Activated CD4-positive, alpha-beta T cell treated with anti-CD3 and anti-CD28 coated beads for 48 hours (primary cell): ENCODE results near the gene EFL1.

ENCODE experiments used
- DNase-seq: peaks from one replicate; pipeline ENCODE4 v3.0.0-alpha.2; 2020

The EFL1 gene

GRCh38 chr15:82146576-82146975 lies 116.0 kb downstream of the EFL1 start:
- no peak for DNase-seq

GRCh38 chr15:82143390-82144385 lies 118.8 kb downstream of the EFL1 start:
- no peak for DNase-seq

GRCh38 chr15:82140886-82141285 lies 121.6 kb downstream of the EFL1 start:
- DNase-seq: no peak

- no peak for DNase-seq
These were observed 122.7 kb downstream of the EFL1 start for GRCh38 chr15:82139823-82140268.

- no peak for DNase-seq
These were observed 124.2 kb downstream of the EFL1 start for GRCh38 chr15:82138306-82138705.

- DNase-seq: no peak
These were observed 125.3 kb downstream of the EFL1 start for GRCh38 chr15:82137261-82137660.

GRCh38 chr15:82136120-82136519 lies 126.4 kb downstream of the EFL1 start:
- no peak for DNase-seq

GRCh38 chr15:82135638-82136037 lies 126.9 kb downstream of the EFL1 start:
- no peak for DNase-seq

GRCh38 chr15:82134461-82134860 lies 128.1 kb downstream of the EFL1 start:
- no peak for DNase-seq

- no peak for DNase-seq
These were observed 129.3 kb downstream of the EFL1 start for GRCh38 chr15:82133251-82133650.

GRCh38 chr15:82132742-82133141 lies 129.8 kb downstream of the EFL1 start:
- DNase-seq: no peak

GRCh38 chr15:82132096-82132495 lies 130.4 kb downstream of the EFL1 start:
- DNase-seq: no peak

GRCh38 chr15:82130248-82130647 lies 132.3 kb downstream of the EFL1 start:
- DNase-seq: no peak

- DNase-seq: no peak
These were observed 132.8 kb downstream of the EFL1 start for GRCh38 chr15:82129761-82130160.

GRCh38 chr15:82129149-82129692 lies 133.3 kb downstream of the EFL1 start:
- no peak for DNase-seq

GRCh38 chr15:82128401-82129148 lies 134.0 kb downstream of the EFL1 start:
- DNase-seq: no peak

- DNase-seq: no peak
These were observed 135.0 kb downstream of the EFL1 start for GRCh38 chr15:82127581-82127980.

- DNase-seq: no peak
These were observed 136.2 kb downstream of the EFL1 start for GRCh38 chr15:82126346-82126745.

- DNase-seq: no peak
These were observed 137.9 kb downstream of the EFL1 start for GRCh38 chr15:82124331-82125263.

GRCh38 chr15:82122746-82123400 lies 139.7 kb downstream of the EFL1 start:
- no peak for DNase-seq

- DNase-seq: no peak
These were observed 144.5 kb downstream of the EFL1 start for GRCh38 chr15:82118040-82118439.

GRCh38 chr15:82117296-82117695 lies 145.2 kb downstream of the EFL1 start:
- DNase-seq: no peak
